HEK293 (cell line): Measurements from ENCODE around the gene AGAP3.

Experiments
- CTCF ChIA-PET: fragments of 350-600 bp; formaldehyde crosslinking; extraction: SDS; loops from one replicate; lab custom pipeline; 2021; ENCODE audit warnings: antibody characterized with exemption; lab: Yijun Ruan, JAX
- POLR2A ChIA-PET: fragments of 300-600 bp; formaldehyde crosslinking; extraction: SDS; loops from one replicate; lab custom pipeline; 2020; ENCODE audit warnings: antibody characterized with exemption, inconsistent platforms; lab: Yijun Ruan, JAX
- H3K27ac ChIP-seq: fragments of 200-500 bp; sonication (Bioruptor generic); 2 replicates; pipeline ENCODE4 v1.5.1; 2014; ENCODE audit warnings: low read depth, low read length, control low read depth, inconsistent platforms; ENCODE audit errors: extremely low read depth
- H3K36me3 ChIP-seq, 2 experiments: fragments of 200-500 bp in 1 of 2; sonication (Bioruptor generic) in 1 of 2; 1 replicate in 1 of 2; 2 replicates in 1 of 2; pipeline ENCODE4 v1.5.1; 2014 to 2017; ENCODE audit warnings: inconsistent platforms in 2 of 2, low read length in 2 of 2; ENCODE audit not compliant: control insufficient read depth in 2 of 2, insufficient read depth in 1 of 2
- H3K4me1 ChIP-seq: fragments of 200-500 bp; sonication (Bioruptor generic); 2 replicates; pipeline ENCODE4 v1.5.1; 2014; ENCODE audit warnings: mild to moderate bottlenecking, low read length, inconsistent platforms; ENCODE audit not compliant: control insufficient read depth, insufficient read depth
- H3K4me3 ChIP-seq: 2 replicates; pipeline ENCODE4 v1.5.1; 2011; ENCODE audit warnings: low read depth, mild to moderate bottlenecking, control low read depth, low read length, moderate library complexity
- H3K9me3 ChIP-seq: fragments of 200-500 bp; sonication (Bioruptor generic); 2 replicates; pipeline ENCODE4 v1.5.1; 2014; ENCODE audit warnings: low read depth, low read length, inconsistent platforms; ENCODE audit not compliant: control insufficient read depth, insufficient read depth
- EGR2 ChIP-seq: fragments of 450-650 bp; formaldehyde crosslinking; IDR thresholded peaks from 2 replicates; pipeline ENCODE4 v1.5.1; 2016; ENCODE audit warnings: low read depth, missing biosample characterization, missing genetic modification characterization
- GLIS1 ChIP-seq: fragments of 450-650 bp; formaldehyde crosslinking; IDR thresholded peaks from 2 replicates; pipeline ENCODE4 v1.5.1; 2016; ENCODE audit warnings: missing biosample characterization, missing genetic modification characterization
- HIC1 ChIP-seq: fragments of 450-650 bp; formaldehyde crosslinking; IDR thresholded peaks from 2 replicates; pipeline ENCODE4 v1.5.1; 2016; ENCODE audit warnings: missing biosample characterization, missing genetic modification characterization
- MEIS1 ChIP-seq: sonication (generic); formaldehyde crosslinking; IDR thresholded peaks from 2 replicates; pipeline ENCODE4 v1.8.1; 2022; ENCODE audit warnings: missing genetic modification reagents, mild to moderate bottlenecking, borderline replicate concordance
- OVOL3 ChIP-seq: fragments of 450-650 bp; formaldehyde crosslinking; IDR thresholded peaks from 2 replicates; pipeline ENCODE4 v1.5.1; 2016; ENCODE audit warnings: missing biosample characterization, missing genetic modification characterization
- SCRT1 ChIP-seq: fragments of 450-650 bp; formaldehyde crosslinking; IDR thresholded peaks from 2 replicates; pipeline ENCODE4 v1.5.1; 2016; ENCODE audit warnings: missing biosample characterization, missing genetic modification characterization, borderline replicate concordance
- SP2 ChIP-seq: fragments of 450-650 bp; formaldehyde crosslinking; IDR thresholded peaks from 2 replicates; pipeline ENCODE4 v1.5.1; 2016; ENCODE audit warnings: missing biosample characterization, missing genetic modification characterization
- ZBTB17 ChIP-seq: fragments of 450-650 bp; formaldehyde crosslinking; IDR thresholded peaks from 2 replicates; pipeline ENCODE4 v1.5.1; 2016; ENCODE audit warnings: missing biosample characterization, missing genetic modification characterization
- ZBTB20 ChIP-seq: fragments of 450-650 bp; formaldehyde crosslinking; IDR thresholded peaks from 2 replicates; pipeline ENCODE4 v1.5.1; 2016; ENCODE audit warnings: missing biosample characterization, missing genetic modification characterization
- ZBTB48 ChIP-seq: fragments of 450-650 bp; formaldehyde crosslinking; IDR thresholded peaks from 2 replicates; pipeline ENCODE4 v1.5.1; 2016; ENCODE audit warnings: missing biosample characterization, missing genetic modification characterization
- ZBTB7A ChIP-seq: fragments of 450-650 bp; formaldehyde crosslinking; IDR thresholded peaks from 2 replicates; pipeline ENCODE4 v1.5.1; 2016; ENCODE audit warnings: low read depth, missing biosample characterization, missing genetic modification characterization
- ZFP41 ChIP-seq: fragments of 450-650 bp; formaldehyde crosslinking; IDR thresholded peaks from 2 replicates; pipeline ENCODE4 v1.5.1; 2016; ENCODE audit warnings: missing biosample characterization, missing genetic modification characterization, borderline replicate concordance
- ZNF121 ChIP-seq: fragments of 450-650 bp; formaldehyde crosslinking; IDR thresholded peaks from 2 replicates; pipeline ENCODE4 v1.5.1; 2016; ENCODE audit warnings: missing biosample characterization, missing genetic modification characterization
- ZNF138 ChIP-seq: fragments of 450-650 bp; formaldehyde crosslinking; IDR thresholded peaks from 2 replicates; pipeline ENCODE4 v1.5.1; 2016; ENCODE audit warnings: missing biosample characterization, missing genetic modification characterization, borderline replicate concordance
- ZNF169 ChIP-seq: fragments of 450-650 bp; formaldehyde crosslinking; IDR thresholded peaks from 2 replicates; pipeline ENCODE4 v1.5.1; 2016; ENCODE audit warnings: missing biosample characterization, missing genetic modification characterization
- ZNF221 ChIP-seq: fragments of 450-650 bp; formaldehyde crosslinking; IDR thresholded peaks from 2 replicates; pipeline ENCODE4 v1.5.1; 2017; ENCODE audit warnings: missing biosample characterization, missing genetic modification characterization, borderline replicate concordance
- ZNF24 ChIP-seq: fragments of 450-650 bp; formaldehyde crosslinking; IDR thresholded peaks from 2 replicates; pipeline ENCODE4 v1.5.1; 2016; ENCODE audit warnings: missing biosample characterization, missing genetic modification characterization
- ZNF266 ChIP-seq: fragments of 450-650 bp; formaldehyde crosslinking; IDR thresholded peaks from 2 replicates; pipeline ENCODE4 v1.5.1; 2016; ENCODE audit warnings: missing biosample characterization, missing genetic modification characterization, low read depth
- ZNF292 ChIP-seq: fragments of 450-650 bp; formaldehyde crosslinking; IDR thresholded peaks from 2 replicates; pipeline ENCODE4 v1.5.1; 2016; ENCODE audit warnings: low read depth, missing biosample characterization, missing genetic modification characterization, borderline replicate concordance
- ZNF302 ChIP-seq: fragments of 450-650 bp; formaldehyde crosslinking; IDR thresholded peaks from 2 replicates; pipeline ENCODE4 v1.5.1; 2016; ENCODE audit warnings: missing biosample characterization, missing genetic modification characterization, low read depth
- ZNF324 ChIP-seq: fragments of 450-650 bp; formaldehyde crosslinking; IDR thresholded peaks from 2 replicates; pipeline ENCODE4 v1.5.1; 2016; ENCODE audit warnings: missing biosample characterization, missing genetic modification characterization
- ZNF433 ChIP-seq: fragments of 450-650 bp; formaldehyde crosslinking; IDR thresholded peaks from 2 replicates; pipeline ENCODE4 v1.5.1; 2016; ENCODE audit warnings: missing biosample characterization, missing genetic modification characterization, low read depth
- ZNF571 ChIP-seq: fragments of 450-650 bp; formaldehyde crosslinking; IDR thresholded peaks from 2 replicates; pipeline ENCODE4 v1.5.0; 2017; ENCODE audit warnings: missing biosample characterization, missing genetic modification characterization
- ZNF585B ChIP-seq: fragments of 450-650 bp; formaldehyde crosslinking; IDR thresholded peaks from 2 replicates; pipeline ENCODE4 v1.5.1; 2016; ENCODE audit warnings: missing biosample characterization, missing genetic modification characterization
- ZNF596 ChIP-seq: fragments of 450-650 bp; IDR thresholded peaks from 2 replicates; pipeline ENCODE4 v1.5.0; 2018; ENCODE audit warnings: missing biosample characterization, mild to moderate bottlenecking, missing genetic modification characterization, moderate library complexity
- ZNF654 ChIP-seq: fragments of 450-650 bp; formaldehyde crosslinking; IDR thresholded peaks from 2 replicates; pipeline ENCODE4 v1.5.1; 2016; ENCODE audit warnings: low read depth, missing biosample characterization, missing genetic modification characterization
- ZNF837 ChIP-seq: fragments of 450-650 bp; formaldehyde crosslinking; IDR thresholded peaks from 2 replicates; pipeline ENCODE4 v1.5.1; 2016; ENCODE audit warnings: missing biosample characterization, missing genetic modification characterization
- TF ChIP-seq, protein P1 (sequence below): fragments of 450-650 bp; formaldehyde crosslinking; IDR thresholded peaks from 2 replicates; pipeline ENCODE4 v1.5.1; 2017; ENCODE audit warnings: missing biosample characterization, missing genetic modification characterization

The AGAP3 gene

DNA sequence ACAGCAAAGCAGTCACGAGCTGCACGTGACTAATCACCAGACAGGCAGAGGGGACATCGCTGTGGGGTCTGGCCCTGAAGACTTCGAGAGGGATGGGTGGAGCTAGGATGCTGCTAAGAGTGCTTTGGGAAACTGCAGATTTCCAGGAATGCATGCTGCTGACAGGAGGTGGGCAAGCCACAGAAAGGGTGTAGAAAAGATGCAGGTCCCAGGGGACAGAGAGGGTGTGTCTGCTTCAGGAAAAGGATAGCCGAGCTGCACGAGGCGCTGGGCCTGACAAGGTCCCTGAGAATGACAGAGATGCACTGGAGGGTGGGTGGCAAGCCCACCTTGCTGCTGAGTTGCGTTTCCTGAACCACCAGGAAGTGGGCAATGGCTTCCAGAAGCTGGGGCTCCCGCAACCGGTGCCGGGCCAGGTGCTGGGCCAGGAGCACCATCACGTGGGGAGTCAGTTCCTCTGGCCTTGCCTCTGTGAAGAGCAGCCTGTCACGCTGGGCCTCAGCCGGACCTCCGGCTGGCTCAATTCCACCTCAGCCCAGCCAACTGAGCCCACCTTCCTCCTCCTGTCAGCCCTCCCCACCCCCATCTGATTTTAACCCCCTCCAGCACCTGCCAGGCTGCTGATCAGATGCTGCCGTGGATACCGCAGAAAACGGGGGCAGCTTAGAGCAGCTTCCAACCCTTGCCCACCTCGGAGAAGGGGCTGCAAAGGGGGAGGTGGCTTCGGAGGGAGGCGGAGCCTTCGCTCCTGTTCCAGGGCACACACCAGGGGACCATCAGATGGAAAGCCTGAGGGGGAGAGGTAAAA lies 7.8 kb upstream of the AGAP3 start (continued):
- TF ChIP-seq, protein P1, sequence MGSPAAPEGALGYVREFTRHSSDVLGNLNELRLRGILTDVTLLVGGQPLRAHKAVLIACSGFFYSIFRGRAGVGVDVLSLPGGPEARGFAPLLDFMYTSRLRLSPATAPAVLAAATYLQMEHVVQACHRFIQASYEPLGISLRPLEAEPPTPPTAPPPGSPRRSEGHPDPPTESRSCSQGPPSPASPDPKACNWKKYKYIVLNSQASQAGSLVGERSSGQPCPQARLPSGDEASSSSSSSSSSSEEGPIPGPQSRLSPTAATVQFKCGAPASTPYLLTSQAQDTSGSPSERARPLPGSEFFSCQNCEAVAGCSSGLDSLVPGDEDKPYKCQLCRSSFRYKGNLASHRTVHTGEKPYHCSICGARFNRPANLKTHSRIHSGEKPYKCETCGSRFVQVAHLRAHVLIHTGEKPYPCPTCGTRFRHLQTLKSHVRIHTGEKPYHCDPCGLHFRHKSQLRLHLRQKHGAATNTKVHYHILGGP (tag by site-specific recombination) = peak; percentile 87
- TF ChIP-seq ZNF138 (tag by site-specific recombination) (no peak), EGR2 (no peak), ZNF169 (tag by site-specific recombination) (no peak), ZNF221 (tag by site-specific recombination) (no peak), ZNF266 (tag by site-specific recombination) (no peak), MEIS1 (CRISPR knock-in tag) (no peak), ZNF324 (tag by site-specific recombination) (no peak), ZFP41 (no peak), ZNF596 (tag by site-specific recombination) (no peak), ZNF837 (tag by site-specific recombination) (no peak), ZNF654 (no peak), ZBTB17 (tag by site-specific recombination) (peak; percentile 98), GLIS1 (tag by site-specific recombination) (peak; percentile 70), ZNF585B (tag by site-specific recombination) (no peak), SCRT1 (tag by site-specific recombination) (no peak)

GRCh38 chr7:151079199-151079910 lies 6.9 kb upstream of the AGAP3 start:
- POLR2A ChIA-PET = interaction anchor here (1.2 to 4.8 kb wide), 2 partner anchors 17 to 40 kb away, joined by 3 to 22 read pairs; no protein-coding TSS in a partner anchor
- H3K36me3 ChIP-seq = peaks cover 0 to 52% of the 10 kb centered on the region in 2 experiments; a peak in 1 of 3 replicates
- H3K27ac ChIP-seq = peak overlapping the region; percentile 75; the same call in 1 of the 2 replicates
- no peaks in the 10 kb centered on the region for H3K9me3 ChIP-seq
- CTCF ChIA-PET = no interaction called here
- peak overlapping the region; percentile 89 for H3K4me3 ChIP-seq
- peaks cover 7% of the 10 kb centered on the region; the same call in 1 of the 2 replicates for H3K4me1 ChIP-seq
- no peak for TF ChIP-seq SP2 (tag by site-specific recombination)
- no peak for TF ChIP-seq ZNF121
- TF ChIP-seq ZBTB7A (tag by site-specific recombination) = no peak
- no peak for TF ChIP-seq ZNF302 (tag by site-specific recombination)
- TF ChIP-seq ZBTB17 (tag by site-specific recombination) = no peak; the same call in 1 of the 2 replicates
- TF ChIP-seq ZNF433 (tag by site-specific recombination) = no peak
- no peak for TF ChIP-seq ZNF24
- no peak for TF ChIP-seq EGR2
- TF ChIP-seq OVOL3 (tag by site-specific recombination) = no peak
- no peak for TF ChIP-seq ZBTB20 (tag by site-specific recombination)
- no peak for TF ChIP-seq HIC1 (tag by site-specific recombination)
- no peak for TF ChIP-seq ZNF221 (tag by site-specific recombination)
- no peak for TF ChIP-seq ZNF571 (tag by site-specific recombination)
- no peak for TF ChIP-seq ZBTB48 (tag by site-specific recombination)
- TF ChIP-seq ZNF292 (tag by site-specific recombination) = no peak
- TF ChIP-seq, all 188 proteins: peak for 0
